Measurements from ENCODE around the gene HECA.
A peak's percentile ranks its signal among the peaks of the same experiment; 100 is the strongest.
"Not testable (repeated sequence)": the region's sequence is repeated elsewhere in the genome, so short reads cannot be mapped to it uniquely, and the experiment has no call there.

Gene HECA

GRCh38 chr6:139134817-139135577 lies at the start of gene HECA:
Gene HECA (plus strand): TSS chr6:139135080. CDS start chr6:139135397, 317 bp downstream.
- DNase-seq (ENCODE audit: low spot score): peak; percentile 96

GRCh38 chr6:139091826-139092225 lies 43.1 kb upstream of the HECA start:
- DNase-seq (ENCODE audit: low spot score): no peak

GRCh38 chr6:139099984-139100383 lies 34.9 kb upstream of the HECA start:
- no peak for DNase-seq (ENCODE audit: low spot score)

DNA sequence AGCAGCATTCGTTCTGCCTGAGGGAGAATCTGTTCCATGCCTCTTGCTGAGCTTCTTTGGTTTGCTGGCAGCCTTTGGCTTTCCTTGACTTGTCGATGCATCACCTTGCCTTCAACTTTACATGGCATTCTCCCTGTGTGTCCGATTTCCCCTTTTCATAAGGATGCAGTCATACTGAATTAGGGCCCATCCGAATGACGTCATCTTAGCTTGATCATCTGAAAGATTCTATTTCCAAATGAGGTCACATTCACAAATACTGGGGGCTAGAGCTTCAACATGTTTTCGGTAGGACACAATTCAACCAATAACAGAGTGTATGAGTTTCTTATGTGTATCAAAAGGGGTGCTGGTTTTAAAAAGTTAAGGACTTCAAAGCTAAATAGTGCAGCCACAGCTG lies 27.8 kb upstream of the HECA start:
- no peak for DNase-seq (ENCODE audit: low spot score)

GRCh38 chr6:139108378-139108777 lies 26.5 kb upstream of the HECA start:
- DNase-seq (ENCODE audit: low spot score): no peak

DNA sequence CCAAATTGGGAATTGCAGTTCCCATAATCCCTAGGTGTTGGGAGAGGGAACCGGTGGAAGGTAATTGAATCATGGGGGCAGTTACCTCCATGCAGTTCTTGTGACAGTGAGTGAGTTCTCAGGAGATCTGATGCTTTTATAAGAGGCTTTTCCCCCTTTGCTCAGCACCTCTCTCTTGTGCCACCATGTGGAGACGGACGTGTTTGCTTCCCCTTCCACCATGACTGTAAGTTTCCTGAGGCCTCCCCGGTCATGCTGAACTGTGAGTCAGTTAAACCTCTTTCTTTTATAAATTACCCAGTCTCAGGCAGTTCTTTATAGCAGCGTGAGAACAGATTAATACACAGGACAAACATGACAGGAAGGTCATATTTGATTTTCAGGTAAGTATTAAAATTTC lies 25.3 kb upstream of the HECA start:
- DNase-seq (ENCODE audit: low spot score): no peak

GRCh38 chr6:139112146-139112545 lies 22.7 kb upstream of the HECA start:
- DNase-seq (ENCODE audit: low spot score): no peak

GRCh38 chr6:139112561-139112960 lies 22.3 kb upstream of the HECA start:
- no peak for DNase-seq (ENCODE audit: low spot score)

DNA sequence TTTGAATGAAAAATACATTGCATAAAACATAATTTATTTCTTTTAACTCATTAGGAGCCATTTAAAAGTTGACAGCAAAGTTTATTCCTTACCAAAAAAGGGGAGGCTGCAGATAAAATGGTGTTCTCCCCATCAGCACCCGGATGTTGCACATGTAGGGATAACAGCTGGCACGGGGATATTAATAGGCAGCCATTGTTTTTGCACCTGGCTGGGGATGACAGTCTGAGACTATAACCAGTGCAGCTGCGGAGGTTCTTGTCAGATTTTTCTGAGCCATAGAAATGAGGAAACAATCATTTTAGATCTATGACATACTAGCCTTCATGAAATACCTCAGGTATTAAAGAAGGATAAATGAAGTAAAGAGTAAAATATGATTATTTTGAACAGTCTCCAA lies 20.1 kb upstream of the HECA start:
- DNase-seq (ENCODE audit: low spot score): no peak

DNA sequence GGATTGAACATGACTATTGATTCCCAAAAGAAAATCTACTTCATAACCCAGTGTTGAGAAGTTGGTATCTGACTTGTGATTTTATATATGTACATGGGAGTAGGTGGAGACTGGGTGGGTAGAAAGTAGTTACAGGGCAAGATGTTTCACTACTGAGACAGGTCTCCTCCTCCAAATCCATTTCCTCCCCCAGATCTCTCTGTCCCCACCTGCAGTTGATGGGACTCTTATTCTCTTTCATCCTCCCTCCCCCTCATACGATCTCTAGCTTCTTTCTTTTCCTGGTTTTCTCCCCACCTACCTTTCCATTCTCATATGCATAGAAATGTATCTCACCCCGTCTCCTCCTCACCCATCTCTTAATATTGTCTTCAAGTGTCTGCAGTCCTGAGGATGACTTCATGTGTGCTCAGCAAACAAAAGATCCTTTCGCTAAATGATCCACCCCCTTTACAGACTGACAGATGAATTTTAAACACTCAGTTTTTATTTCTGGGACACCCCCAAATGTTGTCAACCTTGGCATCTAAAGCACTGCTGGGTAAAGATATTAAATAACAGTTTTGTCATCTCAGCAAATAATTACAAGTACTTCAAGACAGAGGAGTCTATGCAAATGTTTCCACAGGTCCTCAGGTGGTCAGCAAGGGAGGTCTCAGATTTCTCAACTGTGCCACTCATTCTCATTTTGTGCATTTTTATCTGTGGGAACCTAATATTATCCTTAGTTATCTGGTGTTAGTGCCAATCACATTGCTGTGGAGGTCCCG lies 18.7 kb upstream of the HECA start:
- DNase-seq (ENCODE audit: low spot score): no peak

DNA sequence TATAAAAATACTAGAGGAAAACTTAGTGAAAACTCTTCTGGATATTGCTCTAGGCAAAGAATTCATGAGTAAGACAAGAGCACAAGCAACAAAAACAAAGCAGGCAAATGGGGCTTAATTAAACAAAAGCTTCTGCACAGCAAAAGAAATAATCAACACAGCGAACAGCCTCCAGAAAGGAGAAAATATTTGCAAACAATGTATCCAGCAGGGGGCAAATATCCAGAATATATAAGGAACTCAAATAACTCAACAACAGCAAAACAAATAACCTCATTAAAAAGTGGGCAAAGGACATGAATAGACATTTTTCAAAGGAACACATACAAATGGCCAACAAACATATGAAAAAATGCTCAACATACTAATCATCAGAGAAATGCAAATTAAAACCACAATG lies 17.1 kb upstream of the HECA start:
- no peak for DNase-seq (ENCODE audit: low spot score)

GRCh38 chr6:139119552-139119951 lies 15.3 kb upstream of the HECA start:
- no peak for DNase-seq (ENCODE audit: low spot score)

GRCh38 chr6:139122823-139123222 lies 12.1 kb upstream of the HECA start:
- DNase-seq (ENCODE audit: low spot score): not testable (repeated sequence)

DNA sequence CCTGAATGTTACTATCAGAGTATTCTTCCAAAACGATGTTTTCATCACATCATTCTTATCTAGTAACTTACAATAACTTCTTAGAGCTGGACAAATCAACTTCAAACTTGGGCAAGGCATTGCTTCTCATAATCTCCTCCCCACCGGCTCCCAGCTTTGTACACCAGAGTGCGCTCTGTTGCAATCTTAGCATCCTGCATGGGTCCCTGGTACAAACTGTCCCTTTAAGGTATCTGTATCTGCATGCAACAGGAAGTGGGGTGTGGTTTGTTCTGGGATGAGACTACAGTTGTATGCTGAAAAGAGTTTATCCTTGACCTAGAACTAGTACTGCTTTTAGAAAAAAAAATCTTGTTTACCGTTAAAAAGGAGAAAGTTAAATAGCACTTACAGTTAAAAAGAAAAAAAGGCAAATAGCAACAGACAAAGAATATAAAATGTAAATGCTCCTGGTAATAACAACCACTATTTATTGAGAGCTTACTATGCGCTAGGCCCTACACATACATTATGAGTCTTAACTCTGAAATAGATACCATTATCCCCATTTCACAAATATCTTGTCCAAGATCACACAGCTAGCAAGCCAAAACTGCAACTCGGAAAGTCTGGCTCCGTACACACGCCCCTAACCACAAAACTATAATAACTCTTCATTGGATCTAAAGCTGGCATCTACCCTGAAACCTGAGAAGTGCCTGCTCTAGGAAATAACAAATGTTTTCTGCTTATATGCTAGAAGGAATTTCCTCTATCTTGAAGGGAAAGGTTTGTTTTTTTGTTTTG lies 9.8 kb upstream of the HECA start:
- peak; percentile 63 for DNase-seq (ENCODE audit: low spot score)

DNA sequence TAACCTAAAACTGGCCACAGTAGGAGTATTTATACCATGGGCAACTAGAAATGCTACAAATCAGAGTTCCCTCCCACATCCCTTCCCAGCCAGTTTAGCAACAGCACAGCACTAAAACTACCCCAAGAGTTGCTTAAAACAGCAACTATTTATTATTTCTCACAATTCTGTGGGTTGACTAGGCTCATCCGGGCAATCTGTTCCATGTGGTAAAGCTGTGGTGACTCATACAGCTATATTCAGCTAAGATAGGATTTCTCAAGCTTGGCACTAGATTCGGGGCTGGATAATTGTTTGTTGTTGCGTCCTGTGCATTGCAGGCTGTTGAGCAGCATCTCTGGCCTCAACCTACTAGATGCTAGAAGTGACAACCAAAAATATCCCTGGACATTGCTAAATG lies 8.6 kb upstream of the HECA start:
- peak; percentile 85 for DNase-seq (ENCODE audit: low spot score)

DNA sequence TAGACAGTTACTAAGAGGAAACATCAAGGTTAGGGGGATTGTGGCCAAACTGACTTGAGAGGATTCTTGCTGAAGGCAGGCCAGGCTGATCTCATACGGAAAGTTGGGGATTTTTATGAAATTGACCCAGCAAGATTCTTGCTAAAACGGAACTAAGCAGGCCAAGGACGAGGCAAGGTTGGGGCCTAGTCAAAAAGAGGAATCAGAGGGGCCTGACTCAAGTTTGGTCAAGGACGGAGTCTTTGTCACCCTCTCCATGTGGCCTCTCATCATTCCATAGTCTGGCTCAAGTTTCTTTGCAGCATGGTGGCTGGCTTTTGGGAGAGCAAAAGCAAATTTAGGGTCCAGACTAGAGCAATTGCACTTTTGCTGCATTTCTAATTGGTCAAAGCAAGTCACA lies 7.9 kb upstream of the HECA start:
- DNase-seq (ENCODE audit: low spot score): no peak

- peak; percentile 21 for DNase-seq (ENCODE audit: low spot score)
Observed at GRCh38 chr6:139129284-139129683, 5.6 kb upstream of the HECA start.

- DNase-seq (ENCODE audit: low spot score): no peak
Observed at GRCh38 chr6:139131736-139132280, 3.1 kb upstream of the HECA start.

- DNase-seq (ENCODE audit: low spot score): no peak
Observed at GRCh38 chr6:139133262-139134063, 1.4 kb upstream of the HECA start.

DNA sequence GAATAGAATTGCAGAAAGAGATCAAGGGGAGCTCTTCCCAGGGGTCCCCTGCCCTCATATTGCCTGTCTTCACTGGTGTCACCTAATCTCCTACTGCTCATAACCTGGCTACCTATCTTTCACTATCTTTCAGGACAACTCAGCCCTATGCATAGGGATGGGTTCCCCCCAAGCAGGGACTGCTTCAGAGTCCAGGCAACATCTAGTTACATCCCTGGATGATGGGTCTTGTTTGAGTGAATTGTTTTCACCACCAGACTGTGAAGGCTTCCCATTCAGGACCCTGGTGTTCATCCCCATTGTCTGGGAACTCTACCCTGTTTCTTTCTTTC lies 850 bp upstream of the HECA start:
- DNase-seq (ENCODE audit: low spot score): no peak

Data from AG08395 (cell line).